Subcutaneous adipose tissue (tissue), 4 donors: ENCODE results near the gene CFH. TPM values are rescaled to one million over a fixed set of nuclear protein-coding genes. Genes with fewer than 3 reads are reported as not detected.

Source experiments
- total RNA-seq, 4 donors: library from RNA; depleted of rRNA; stranded (reverse); fragments of >200 nt; gene quantifications; one replicate each; pipeline ENCODE4 v1.1.0, GENCODE V29; 2016
- TF ChIP-seq, protein P1 (sequence below): fragments of 450-650 bp; IDR thresholded peaks from one replicate; pipeline ENCODE4 v1.5.1; 2016; ENCODE audit warnings: low read depth, mild to moderate bottlenecking, control low read depth, antibody characterized with exemption, moderate library complexity

The CFH gene
- total RNA-seq, 4 donors from 2014 or later = 40.7 to 434 (median 374) TPM

GRCh38 chr1:196667131-196667530 lies 15.3 kb downstream of the CFH start:
- TF ChIP-seq, protein P1, sequence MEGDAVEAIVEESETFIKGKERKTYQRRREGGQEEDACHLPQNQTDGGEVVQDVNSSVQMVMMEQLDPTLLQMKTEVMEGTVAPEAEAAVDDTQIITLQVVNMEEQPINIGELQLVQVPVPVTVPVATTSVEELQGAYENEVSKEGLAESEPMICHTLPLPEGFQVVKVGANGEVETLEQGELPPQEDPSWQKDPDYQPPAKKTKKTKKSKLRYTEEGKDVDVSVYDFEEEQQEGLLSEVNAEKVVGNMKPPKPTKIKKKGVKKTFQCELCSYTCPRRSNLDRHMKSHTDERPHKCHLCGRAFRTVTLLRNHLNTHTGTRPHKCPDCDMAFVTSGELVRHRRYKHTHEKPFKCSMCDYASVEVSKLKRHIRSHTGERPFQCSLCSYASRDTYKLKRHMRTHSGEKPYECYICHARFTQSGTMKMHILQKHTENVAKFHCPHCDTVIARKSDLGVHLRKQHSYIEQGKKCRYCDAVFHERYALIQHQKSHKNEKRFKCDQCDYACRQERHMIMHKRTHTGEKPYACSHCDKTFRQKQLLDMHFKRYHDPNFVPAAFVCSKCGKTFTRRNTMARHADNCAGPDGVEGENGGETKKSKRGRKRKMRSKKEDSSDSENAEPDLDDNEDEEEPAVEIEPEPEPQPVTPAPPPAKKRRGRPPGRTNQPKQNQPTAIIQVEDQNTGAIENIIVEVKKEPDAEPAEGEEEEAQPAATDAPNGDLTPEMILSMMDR = no peak

DNA sequence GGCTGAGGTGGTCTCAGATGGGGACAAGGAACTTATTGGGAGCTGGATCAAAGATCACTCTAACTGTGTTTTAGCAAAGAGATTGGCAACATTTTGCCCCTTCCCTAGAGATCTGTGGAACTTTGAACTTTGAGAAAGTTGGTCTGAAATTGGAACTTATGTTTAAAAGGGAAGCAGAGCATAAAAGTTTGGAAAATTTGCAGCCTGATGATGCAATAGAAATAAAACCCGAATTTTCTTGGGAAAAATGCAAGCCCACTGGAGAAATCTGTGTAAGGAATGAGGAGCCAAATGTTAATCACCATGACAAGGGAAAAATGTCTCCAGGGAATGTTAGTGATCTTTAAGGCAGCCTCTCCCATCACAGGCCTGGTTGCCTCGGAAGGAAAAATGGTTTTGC lies 17.2 kb downstream of the CFH start:
- TF ChIP-seq, protein P1 = no peak

DNA sequence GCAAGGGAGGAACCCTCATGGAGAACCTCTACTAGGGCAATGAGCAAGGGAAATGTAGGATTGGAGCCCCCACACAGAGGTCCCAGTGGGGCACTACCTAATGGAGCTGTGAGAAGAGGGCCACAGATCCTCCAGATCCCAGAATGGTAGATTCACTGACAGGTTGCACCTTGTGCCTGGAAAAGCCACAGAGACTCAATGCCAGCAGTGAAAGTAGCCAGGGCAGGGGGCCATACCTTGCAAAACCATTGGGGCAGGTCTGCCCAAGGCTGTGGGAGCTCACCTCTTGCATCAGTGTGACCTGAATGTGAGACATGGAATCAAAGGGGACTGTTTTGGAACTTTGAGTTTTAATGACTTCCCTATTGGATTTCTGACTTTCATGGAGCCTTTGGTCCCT lies 17.9 kb downstream of the CFH start:
- TF ChIP-seq, protein P1 = no peak

- TF ChIP-seq, protein P1 = no peak
Observed at GRCh38 chr1:196674908-196675307, 23.1 kb downstream of the CFH start.

- TF ChIP-seq, protein P1 = no peak
Observed at GRCh38 chr1:196677781-196678509, 26.1 kb downstream of the CFH start.

DNA sequence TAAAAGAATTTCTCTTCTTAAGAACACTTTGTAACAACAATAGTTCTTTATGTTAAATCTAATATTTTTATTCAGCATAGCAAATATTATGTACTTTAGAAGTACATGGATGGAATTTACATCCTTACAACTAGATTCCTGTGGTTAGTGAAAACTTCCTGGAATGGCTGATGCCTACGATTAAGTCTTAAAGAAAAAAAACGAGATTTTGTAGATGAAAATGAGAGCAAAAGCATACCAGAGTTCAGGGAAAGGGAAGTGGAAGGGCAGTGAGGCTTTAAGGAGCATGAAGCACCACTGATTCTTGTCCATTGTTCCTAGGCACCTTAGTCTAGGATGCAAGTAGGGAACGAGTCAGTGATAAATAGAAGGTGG lies 26.7 kb downstream of the CFH start:
- TF ChIP-seq, protein P1 = no peak

GRCh38 chr1:196680107-196680506 lies 28.3 kb downstream of the CFH start:
- TF ChIP-seq, protein P1 = no peak
